GM12878 (cell line): ENCODE data around the gene NRBF2. TPM values are rescaled to one million over a fixed set of nuclear protein-coding genes. Genes with fewer than 3 reads are reported as not detected.

ENCODE experiments used
- ATAC-seq: fragments of 200-7000 bp; cut with Tn5 transposase; 3 replicates; pipeline ENCODE4 v1.9.1; 2020; ENCODE audit warnings: mild to moderate bottlenecking, moderate library complexity
- BruUV-seq: library from RNA; stranded (reverse); fragments of 400-500 nt; replicated peaks from 2 replicates; lab custom pipeline; 2021; lab: Mats Ljungman, UMichigan
- CTCF ChIA-PET: fragments of 300-600 bp; sonication (Branson Sonifier 250); formaldehyde crosslinking; extraction: SDS; loops from one replicate; lab custom pipeline; 2021; ENCODE audit warnings: inconsistent platforms; lab: Yijun Ruan, JAX
- POLR2A ChIA-PET: fragments of 350-600 bp; formaldehyde crosslinking; extraction: SDS; loops from one replicate; lab custom pipeline; 2021; ENCODE audit warnings: inconsistent platforms; lab: Charles Lee
- RAD21 ChIA-PET: fragments of 300-600 bp; sonication (Branson Sonifier 250); formaldehyde crosslinking; loops from one replicate; lab custom pipeline; 2023; ENCODE audit warnings: antibody characterized with exemption; ENCODE audit not compliant: unreplicated experiment; lab: Charles Lee
- SMC1A ChIA-PET: fragments of 300-600 bp; sonication (Branson Sonifier 250); formaldehyde crosslinking; loops from one replicate; lab custom pipeline; 2023; ENCODE audit not compliant: unreplicated experiment, uncharacterized antibody; lab: Charles Lee
- DNase-seq: peaks from one replicate; pipeline ENCODE4 v3.0.0-alpha.2; 2011; ENCODE audit warnings: low read depth, low spot score
- FAIRE-seq: peaks from 3 replicates; lab custom pipeline; 2011; peaks lifted over from hg19 to GRCh38; lab: Jason Lieb, UNC
- H2AFZ ChIP-seq: 2 replicates; pipeline ENCODE4 v1.6.0; 2011; ENCODE audit warnings: low read depth, low read length, control low read depth; ENCODE audit not compliant: control insufficient read depth
- H3K27ac ChIP-seq: 2 replicates; pipeline ENCODE4 v1.5.1; 2011; ENCODE audit warnings: control low read depth; ENCODE audit not compliant: control insufficient read depth, insufficient read depth
- H3K27me3 ChIP-seq, 2 experiments: replicated peaks in 1 of 2; 2 replicates each; pipeline versions ENCODE4 v1.6.0 to v1.6.1; 2011; ENCODE audit warnings: low read length in 1 of 2; ENCODE audit not compliant: control insufficient read depth in 2 of 2, insufficient read depth in 2 of 2
- H3K36me3 ChIP-seq, 2 experiments: 2 replicates each; pipeline ENCODE4 v1.5.1; 2011; ENCODE audit warnings: low read length in 1 of 2; ENCODE audit not compliant: control insufficient read depth in 2 of 2, insufficient read depth in 2 of 2
- H3K4me1 ChIP-seq: 2 replicates; pipeline ENCODE4 v1.6.1; 2011; ENCODE audit warnings: mild to moderate bottlenecking, low read length, moderate library complexity, mixed read lengths; ENCODE audit not compliant: control insufficient read depth, insufficient read depth
- H3K4me2 ChIP-seq: 2 replicates; pipeline ENCODE4 v1.6.0; 2011; ENCODE audit warnings: control low read depth; ENCODE audit not compliant: control insufficient read depth, insufficient read depth
- H3K4me3 ChIP-seq: fragments of 200-600 bp; sonication (generic); 2 replicates; pipeline ENCODE4 v1.5.1; 2016
- H3K79me2 ChIP-seq: 2 replicates; pipeline ENCODE4 v1.6.0; 2011; ENCODE audit warnings: low read length; ENCODE audit not compliant: control insufficient read depth, insufficient read depth
- H3K9ac ChIP-seq: 2 replicates; pipeline ENCODE4 v1.8.0; 2011; ENCODE audit warnings: low read length, control low read depth, mixed read lengths; ENCODE audit not compliant: control insufficient read depth, insufficient read depth
- H3K9me3 ChIP-seq: replicated peaks from 3 replicates; pipeline ENCODE4 v1.5.1; 2011; ENCODE audit warnings: mild to moderate bottlenecking, low read length; ENCODE audit not compliant: control insufficient read depth, insufficient read depth
- H4K20me1 ChIP-seq: 2 replicates; pipeline ENCODE4 v1.6.0; 2011; ENCODE audit not compliant: control insufficient read depth, insufficient read depth
- CBX5 ChIP-seq: sonication (generic); IDR thresholded peaks from 2 replicates; pipeline ENCODE4 v1.6.1; 2016; ENCODE audit warnings: low read depth, moderate library complexity, mild to moderate bottlenecking, inconsistent platforms
- CHD2 ChIP-seq: IDR thresholded peaks from 2 replicates; pipeline ENCODE4 v1.6.1; 2011; ENCODE audit warnings: low read depth, low read length, improper control_type of control experiment, borderline replicate concordance
- ETV6 ChIP-seq, 2 experiments: fragments of 450-650 bp in 1 of 2; IDR thresholded peaks in 1 of 2; conservative IDR thresholded peaks in 1 of 2; 2 replicates each; pipeline ENCODE4 v1.6.1; 2014; ENCODE audit warnings: antibody characterized with exemption in 1 of 2, borderline replicate concordance in 1 of 2, low read depth in 1 of 2, mild to moderate bottlenecking in 1 of 2, moderate library complexity in 1 of 2
- HCFC1 ChIP-seq: fragments of 150-350 bp; IDR thresholded peaks from 2 replicates; pipeline ENCODE4 v1.6.1; 2014; ENCODE audit warnings: low read length
- KLF5 ChIP-seq: fragments of 450-650 bp; IDR thresholded peaks from 2 replicates; pipeline ENCODE4 v1.6.1; 2014; ENCODE audit warnings: mild to moderate bottlenecking; ENCODE audit not compliant: partially characterized antibody
- MYB ChIP-seq: fragments of 150-350 bp; IDR thresholded peaks from 2 replicates; pipeline ENCODE4 v1.6.1; 2014; ENCODE audit warnings: mild to moderate bottlenecking, low read depth, low read length, borderline replicate concordance
- NFIC ChIP-seq: IDR thresholded peaks from 2 replicates; pipeline ENCODE4 v1.6.1; 2012; ENCODE audit warnings: low read depth, mild to moderate bottlenecking, inconsistent platforms, low read length, moderate library complexity
- RFX5 ChIP-seq: IDR thresholded peaks from 2 replicates; pipeline ENCODE4 v1.6.1; 2011; ENCODE audit warnings: low read depth, low read length, improper control_type of control experiment
- SPI1 ChIP-seq: IDR thresholded peaks from 2 replicates; pipeline ENCODE4 v1.6.1; 2011; ENCODE audit warnings: low read depth, mild to moderate bottlenecking, low read length, moderate library complexity, borderline replicate concordance; ENCODE audit not compliant: insufficient read depth
- SREBF2 ChIP-seq: IDR thresholded peaks from 2 replicates; pipeline ENCODE4 v1.6.1; 2012; ENCODE audit warnings: mild to moderate bottlenecking, low read length
- TBL1XR1 ChIP-seq: IDR thresholded peaks from 2 replicates; pipeline ENCODE4 v1.6.1; 2012; ENCODE audit warnings: low read depth, low read length, improper control_type of control experiment
- ZNF207 ChIP-seq: fragments of 450-650 bp; IDR thresholded peaks from 2 replicates; pipeline ENCODE4 v1.6.1; 2014; ENCODE audit warnings: antibody characterized with exemption, mild to moderate bottlenecking, borderline replicate concordance
- ZNF274 ChIP-seq: IDR thresholded peaks from one replicate; pipeline ENCODE4 v1.8.0; 2011; ENCODE audit not compliant: insufficient read length, insufficient read depth
- ZNF384 ChIP-seq: IDR thresholded peaks from 2 replicates; pipeline ENCODE4 v1.6.1; 2012; ENCODE audit warnings: low read depth, mild to moderate bottlenecking, low read length, improper control_type of control experiment, borderline replicate concordance
- WGBS: methylation state at CpG from one replicate; pipeline ENCODE4 v1.1.6; 2016; ENCODE audit warnings: low lambda C conversion rate; ENCODE audit not compliant: insufficient replicate concordance, insufficient coverage; ENCODE audit errors: missing lambda C conversion rate; 5-methylcytosine and 5-hydroxymethylcytosine counted together
- in situ Hi-C: fragments of 300-500 bp; cut with MboI; formaldehyde crosslinking; loops from 9 replicates; pipeline ENCODE4 v1.14.3; 2018; ENCODE audit warnings: mixed read lengths
- intact Hi-C: fragments of 100-400 bp; cut with micrococcal nuclease; formaldehyde crosslinking; loops from one replicate; pipeline ENCODE4 v1.14.2; 2022; ENCODE audit not compliant: unreplicated experiment
- polyA plus RNA-seq, 11 experiments: library from polyadenylated mRNA; depleted of rRNA in 4 of 11; unstranded in 6 of 11; stranded (reverse) in 5 of 11; fragments of >200 nt; fragmentation: Nextera tagmentation in 4 of 11; fragmentation: Illumina TruSeq in 1 of 11; extraction: Ambion mirVana in 4 of 11; extraction: Trizol in 1 of 11; gene quantifications; 1 replicate in 1 of 11; 2 replicates in 10 of 11; pipeline versions ENCODE4 v1.2.1 to v1.2.3, GENCODE V29; 2011 to 2016; ENCODE audit warnings: inconsistent platforms in 2 of 11, missing spikeins in 2 of 11, low read depth in 1 of 11
- total RNA-seq, 4 experiments: library from RNA; depleted of rRNA in 3 of 4; stranded (reverse); fragments of >200 nt in 3 of 4; fragmentation: Illumina TruSeq in 1 of 4; extraction: Trizol in 1 of 4; gene quantifications; 2 replicates each; pipeline versions ENCODE4 v1.2.1 to v1.2.3, GENCODE V29; 2013 to 2021

The NRBF2 gene
- total and polyA plus RNA-seq, 10 of the 15 experiments (the other 5 are each of a cell fraction or from before 2014, with no cell fraction given) = 17.8 to 39.8 (median 27.7) TPM

DNA sequence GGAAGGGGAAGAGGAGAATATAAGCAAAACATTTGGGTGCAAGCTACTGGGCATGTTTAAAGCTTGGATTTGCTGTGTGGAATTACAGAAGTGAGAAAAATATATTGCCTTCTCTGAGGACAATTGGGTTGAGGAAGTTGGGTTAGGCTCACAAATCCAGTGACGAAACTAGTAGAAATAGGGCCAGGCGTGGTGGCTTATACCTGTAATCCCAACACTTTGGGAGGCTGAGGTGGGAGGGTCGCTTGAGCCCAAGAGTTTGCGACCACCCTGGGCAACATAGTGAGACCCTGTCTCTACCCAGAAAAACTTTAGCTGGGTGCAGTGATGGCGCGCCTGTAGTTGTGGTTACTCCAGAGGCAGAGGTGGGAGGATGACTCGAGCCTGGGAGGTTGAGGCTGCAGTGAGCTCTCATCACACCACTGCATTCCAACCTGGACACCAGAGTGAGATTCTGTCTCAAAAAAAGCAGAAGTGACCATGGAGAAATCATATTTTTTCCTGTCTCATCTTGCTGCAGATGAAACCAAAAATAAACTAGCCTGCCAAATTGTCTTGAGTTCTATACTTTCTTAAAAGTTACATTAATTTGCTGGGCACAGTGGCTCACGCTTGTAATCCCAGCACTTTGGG lies 22.4 kb downstream of the NRBF2 start:
- H3K36me3 ChIP-seq = peaks cover 3 to 4% of the 10 kb centered on the region in 2 experiments; a peak in 3 of 4 replicates
- FAIRE-seq = no peak
- WGBS = 89% methylated on average over 8 of the region's 8 CpGs
- H3K9ac ChIP-seq = no peak overlapping the region
- no peak for DNase-seq
- no peak for TF ChIP-seq CHD2
- TF ChIP-seq SPI1 = peak; percentile 4; the same call in 1 of the 2 replicates
- TF ChIP-seq, all 136 proteins: peak for 1
- no peaks in the 10 kb centered on the region for H3K27me3 ChIP-seq
- no peak overlapping the region for H3K4me2 ChIP-seq
- H3K4me3 ChIP-seq = no peak overlapping the region
- in situ Hi-C loops (loop anchor here (5.0 kb wide), 2 partner anchors 558 to 567 kb away; no protein-coding TSS in a partner anchor), intact Hi-C loops (loop anchor here (5.0 to 10.0 kb wide), 5 partner anchors 153 to 891 kb away; partner anchors contain the start of genes EGR2 and RTKN2)
- H3K9me3 ChIP-seq = no peaks in the 10 kb centered on the region
- H3K79me2 ChIP-seq = no peaks in the 10 kb centered on the region; the same call in 1 of the 2 replicates
- peaks cover 3% of the 10 kb centered on the region; the same call in 1 of the 2 replicates for H3K4me1 ChIP-seq
- ChIA-PET SMC1A (interaction anchor here (0.6 to 6.9 kb wide), 16 partner anchors 10 to 718 kb away, joined by 3 to 103 read pairs (median 8); partner anchors contain the start of gene NRBF2), CTCF (interaction anchor here (0.6 to 17.6 kb wide), 10 partner anchors 7 to 717 kb away, joined by 3 to 521 read pairs (median 43); no protein-coding TSS in a partner anchor), POLR2A (no interaction called here), RAD21 (interaction anchor here (1.3 to 6.0 kb wide), 6 partner anchors 11 to 717 kb away, joined by 6 to 47 read pairs (median 24); no protein-coding TSS in a partner anchor)
- no peaks in the 10 kb centered on the region for H4K20me1 ChIP-seq
- no peak overlapping the region for H3K27ac ChIP-seq
- ATAC-seq = no peak
- no peak overlapping the region for H2AFZ ChIP-seq
- BruUV-seq = no TSS peak

DNA sequence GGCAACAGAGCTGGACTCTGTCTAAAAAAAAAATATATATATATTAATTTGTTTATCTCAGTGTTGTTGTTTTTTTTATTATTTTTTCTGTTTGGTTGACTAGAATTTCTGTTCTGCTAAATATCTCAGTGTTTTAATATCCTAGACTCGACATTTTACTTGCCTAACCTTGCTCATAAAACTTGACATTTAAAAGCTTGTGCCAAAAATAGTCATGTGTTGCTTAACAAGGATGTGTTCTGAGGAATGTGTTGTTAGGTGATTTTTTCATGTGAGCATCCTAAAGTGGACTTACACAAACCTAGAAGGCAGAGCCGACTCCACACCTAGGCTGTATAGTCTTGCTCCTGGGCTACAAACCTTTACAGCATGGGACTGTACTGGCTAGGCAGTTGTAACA lies 23.1 kb downstream of the NRBF2 start:
- H2AFZ ChIP-seq = no peak overlapping the region
- FAIRE-seq (no peak), DNase-seq (no peak), ATAC-seq (no peak; the same call in 2 of the 3 replicates)
- H3K4me2 ChIP-seq = no peak overlapping the region
- SMC1A ChIA-PET = interaction anchor here (0.6 to 6.9 kb wide), 26 partner anchors 8 to 719 kb away, joined by 3 to 103 read pairs (median 6); partner anchors contain the start of gene NRBF2
- intact Hi-C loops (loop anchor here (5.0 to 10.0 kb wide), 5 partner anchors 154 to 891 kb away; partner anchors contain the start of genes EGR2 and RTKN2), in situ Hi-C loops (loop anchor here (5.0 kb wide), 2 partner anchors 559 to 566 kb away; no protein-coding TSS in a partner anchor)
- RAD21 ChIA-PET = interaction anchor here (1.3 to 6.0 kb wide), 12 partner anchors 8 to 718 kb away, joined by 5 to 47 read pairs (median 20); no protein-coding TSS in a partner anchor
- no peaks in the 10 kb centered on the region; the same call in 1 of the 2 replicates for H3K79me2 ChIP-seq
- no peak overlapping the region for H3K4me3 ChIP-seq
- 98% methylated on average over 2 of the region's 2 CpGs for WGBS
- H4K20me1 ChIP-seq = no peaks in the 10 kb centered on the region
- no peaks in the 10 kb centered on the region for H3K27me3 ChIP-seq
- peaks cover 3% of the 10 kb centered on the region; the same call in 1 of the 2 replicates for H3K4me1 ChIP-seq
- H3K36me3 ChIP-seq = peaks cover 3 to 4% of the 10 kb centered on the region in 2 experiments; a peak in 3 of 4 replicates
- H3K9ac ChIP-seq = no peak overlapping the region
- POLR2A ChIA-PET = no interaction called here
- H3K9me3 ChIP-seq = no peaks in the 10 kb centered on the region
- no TSS peak for BruUV-seq
- H3K27ac ChIP-seq = no peak overlapping the region
- CTCF ChIA-PET = interaction anchor here (0.6 to 17.6 kb wide), 24 partner anchors 8 to 892 kb away, joined by 3 to 521 read pairs (median 8); partner anchors contain the start of gene NRBF2
- TF ChIP-seq ZNF207 (no peak), RFX5 (no peak), ZNF384 (no peak), ZNF274 (no peak), CBX5 (no peak), SREBF2 (no peak), SPI1 (no peak), ETV6 (conservative IDR thresholded peaks at IDR 0.05 in 1 of 2, IDR thresholded peaks at IDR 0.05 in 1 of 2; ENCODE audit: borderline replicate concordance in 1 of 2, low read depth in 1 of 2) (no peak), MYB (no peak), HCFC1 (no peak), TBL1XR1 (no peak), KLF5 (no peak), NFIC (no peak)
